Aorta (tissue), 5 donors: ENCODE data around the gene GLB1L2. TPM values are rescaled to one million over a fixed set of nuclear protein-coding genes. Genes with fewer than 3 reads are reported as not detected.

Experiments used
- ATAC-seq: fragments of 200-7000 bp; cut with Tn5 transposase; one replicate; pipeline ENCODE4 v1.9.1; 2022; ENCODE audit warnings: moderate library complexity; ENCODE audit not compliant: low FRiP score
- DNase-seq, 2 donors: peaks; one replicate each; pipeline ENCODE4 v3.0.0-alpha.2; 2020
- H3K27ac ChIP-seq, 2 donors: one replicate each; pipeline ENCODE4 v1.5.1; 2013; ENCODE audit warnings: low read length in 2 of 2, mild to moderate bottlenecking in 2 of 2, moderate library complexity in 2 of 2, control low read depth in 1 of 2, inconsistent platforms in 1 of 2, low read depth in 1 of 2
- H3K27me3 ChIP-seq, 2 donors: one replicate each; pipeline ENCODE4 v1.6.1; 2013; ENCODE audit warnings: control low read depth in 1 of 2, low read length in 1 of 2, mild to moderate bottlenecking in 1 of 2, moderate library complexity in 1 of 2; ENCODE audit not compliant: insufficient read depth in 2 of 2, control insufficient read depth in 1 of 2
- H3K36me3 ChIP-seq, 2 donors: one replicate each; pipeline ENCODE4 v1.6.1; 2013; ENCODE audit warnings: control low read depth in 1 of 2, low read length in 1 of 2, mild to moderate bottlenecking in 1 of 2; ENCODE audit not compliant: insufficient read depth in 2 of 2, control insufficient read depth in 1 of 2
- H3K4me1 ChIP-seq, 2 donors: one replicate each; pipeline ENCODE4 v1.6.1; 2013; ENCODE audit warnings: low read length in 2 of 2, control low read depth in 1 of 2, mild to moderate bottlenecking in 1 of 2, moderate library complexity in 1 of 2; ENCODE audit not compliant: insufficient read depth in 2 of 2, control insufficient read depth in 1 of 2
- H3K4me3 ChIP-seq, 2 donors: one replicate each; pipeline ENCODE4 v1.5.1; 2013; ENCODE audit warnings: low read length in 2 of 2, control low read depth in 1 of 2, mild to moderate bottlenecking in 1 of 2
- H3K9me3 ChIP-seq: one replicate; pipeline ENCODE4 v1.6.1; 2013; ENCODE audit warnings: mild to moderate bottlenecking, low read length; ENCODE audit not compliant: control insufficient read depth
- WGBS, 2 donors: extraction: QIAGEN DNeasy Blood & Tissue Kit; methylation state at CpG; one replicate each; pipeline ENCODE4 v1.1.7; 2013; 5-methylcytosine and 5-hydroxymethylcytosine counted together
- intact Hi-C, 2 donors: fragments of 100-400 bp; cut with DNase I; formaldehyde crosslinking; loops; one replicate each; pipeline versions ENCODE4 v1.14.2 to v1.15.0; 2022
- polyA plus RNA-seq, 2 donors: library from polyadenylated mRNA; stranded (reverse); fragments of 200-250 nt; gene quantifications; one replicate each; pipeline ENCODE4 v1.2.3, GENCODE V29; 2013
- total RNA-seq, 2 donors: library from RNA; stranded (reverse); fragmentation: NEBNext Ultra II Directional; extraction: Animal tissue kit (Norgen Biotek cat#: 25700); gene quantifications; one replicate each; pipeline ENCODE4 v1.2.1, GENCODE V29; 2021
- donor health status: healthy with polysubstance abuse.
- donor health status: Bipolar disorder and iron deficiency.
- donor health status: DM: no; HTN: no; CAD: no.
- donor health status: DM: no; HTN: no; CAD: no.
- donor health status: DM: yes; HTN: yes; CAD: no.

The GLB1L2 gene
- total and polyA plus RNA-seq, 4 donors, result 0.94 to 2.2 (median 1.5) TPM; not detected in 1

DNA sequence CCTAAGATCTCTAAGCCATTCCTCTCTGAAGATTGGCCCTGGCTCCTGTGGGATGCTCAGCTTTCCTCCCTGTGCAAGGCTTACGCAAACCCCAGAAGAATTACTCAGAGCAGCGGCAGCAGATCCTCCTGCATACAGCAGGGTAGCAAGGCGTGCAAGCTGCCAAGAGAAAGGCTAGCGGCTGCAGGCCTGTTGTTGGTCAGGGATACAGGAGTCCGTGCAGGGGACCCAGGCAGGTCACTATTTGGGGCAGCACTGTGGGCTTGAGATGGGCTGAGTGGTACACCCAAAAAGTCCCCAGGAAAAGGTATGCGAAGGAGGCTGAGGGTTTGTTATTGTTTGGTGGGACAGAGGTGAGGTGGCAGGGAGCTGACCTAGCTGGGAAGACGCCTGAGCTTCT, 1.5 kb downstream of the GLB1L2 start:
- ATAC-seq (no peak), DNase-seq (no peak)
- Histone ChIP-seq H3K4me1 (no peaks in the 10 kb centered on the region), H3K36me3 (no peaks in the 10 kb centered on the region), H3K27ac (no peak overlapping the region), H3K4me3 (no peak overlapping the region), H3K9me3 (no peaks in the 10 kb centered on the region), H3K27me3 (no peaks in the 10 kb centered on the region)
- intact Hi-C loops, result loop anchor here in 1 of 2 donors (5.0 kb wide), 1 partner anchor 81 kb away; the partner anchor contains the start of genes ACAD8 and THYN1
- 75 to 82% methylated on average over 7 of the region's 7 CpGs for WGBS, 2 donors

- whole genome bisulfite sequencing, 2 donors, result 73 to 74% methylated on average over 3 of the region's 3 CpGs
- H3K27ac ChIP-seq, result no peak overlapping the region
- H3K9me3 ChIP-seq, result no peaks in the 10 kb centered on the region
- no peaks in the 10 kb centered on the region for H3K4me1 ChIP-seq
- no peak overlapping the region for H3K4me3 ChIP-seq
- DNase-seq (no peak), ATAC-seq (no peak)
- no peaks in the 10 kb centered on the region for H3K27me3 ChIP-seq
- no peaks in the 10 kb centered on the region for H3K36me3 ChIP-seq
- intact Hi-C loops, result loop anchor here in 1 of 2 donors (5.0 kb wide), 1 partner anchor 82 kb away; the partner anchor contains the start of genes ACAD8 and THYN1
These were observed 2.2 kb downstream of the GLB1L2 start for GRCh38 chr11:134333946-134334345.

GRCh38 chr11:134334796-134335571, 3.2 kb downstream of the GLB1L2 start:
- intact Hi-C loops, result loop anchor here in 1 of 2 donors (5.0 kb wide), 1 partner anchor 83 kb away; the partner anchor contains the start of genes ACAD8 and THYN1
- ATAC-seq (no peak), DNase-seq (no peak)
- H3K4me1 ChIP-seq, result no peaks in the 10 kb centered on the region
- no peaks in the 10 kb centered on the region for H3K27me3 ChIP-seq
- no peaks in the 10 kb centered on the region for H3K36me3 ChIP-seq
- H3K27ac ChIP-seq, result no peak overlapping the region
- no peak overlapping the region for H3K4me3 ChIP-seq
- 73 to 79% methylated on average over 10 of the region's 10 CpGs for WGBS, 2 donors
- H3K9me3 ChIP-seq, result no peaks in the 10 kb centered on the region

DNA sequence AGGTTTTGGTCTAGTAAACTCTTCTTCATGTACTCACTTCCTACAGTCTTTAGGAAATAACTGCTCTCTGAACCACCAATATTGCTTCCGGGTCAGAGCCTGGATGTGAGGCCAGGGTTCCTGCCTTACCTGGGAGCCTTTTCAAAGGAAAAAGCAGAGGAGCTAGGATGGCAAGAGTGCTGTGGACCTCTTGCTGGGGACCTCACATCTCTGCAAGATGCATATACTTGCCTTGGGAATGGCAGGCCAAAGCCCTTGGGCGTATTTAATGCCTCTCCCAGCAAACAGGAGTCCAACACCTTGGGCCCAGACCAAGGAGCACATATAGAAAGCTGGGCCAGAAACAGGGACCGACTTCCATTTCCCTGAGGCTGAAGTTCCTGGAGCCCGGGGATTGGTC, 5.3 kb downstream of the GLB1L2 start:
- intact Hi-C loops, result no loop called here
- H3K4me3 ChIP-seq, result no peak overlapping the region
- no peaks in the 10 kb centered on the region for H3K27me3 ChIP-seq
- DNase-seq (no peak), ATAC-seq (no peak)
- no peaks in the 10 kb centered on the region for H3K4me1 ChIP-seq
- no peaks in the 10 kb centered on the region for H3K36me3 ChIP-seq
- no peak overlapping the region for H3K27ac ChIP-seq
- H3K9me3 ChIP-seq, result no peaks in the 10 kb centered on the region
- WGBS, 2 donors, result 91% methylated on average over 4 of the region's 4 CpGs

DNA sequence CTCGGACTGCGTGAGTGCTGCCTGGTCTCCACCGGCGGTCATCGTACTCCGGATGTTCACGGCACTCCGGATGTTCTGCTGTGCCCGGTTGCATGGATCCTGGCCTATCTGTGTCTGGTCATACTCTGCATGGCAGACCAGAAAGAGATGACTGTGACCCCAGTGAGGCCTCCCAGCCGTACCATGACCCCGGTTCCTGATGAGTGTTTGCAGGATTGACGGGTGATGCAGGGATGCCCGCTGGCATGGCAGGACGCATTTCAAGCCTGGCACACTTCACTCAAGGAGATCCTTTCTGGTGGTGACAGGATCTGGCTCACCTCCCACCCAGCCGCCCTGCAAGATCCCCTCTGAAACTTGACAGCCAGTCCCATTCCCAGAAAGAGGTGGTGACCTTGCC, 6.3 kb downstream of the GLB1L2 start:
- H3K27me3 ChIP-seq, result no peaks in the 10 kb centered on the region
- no peak overlapping the region for H3K4me3 ChIP-seq
- no peaks in the 10 kb centered on the region for H3K4me1 ChIP-seq
- intact Hi-C loops, result no loop called here
- no peak overlapping the region for H3K27ac ChIP-seq
- DNase-seq, result no peak
- no peaks in the 10 kb centered on the region for H3K9me3 ChIP-seq
- 90 to 91% methylated on average over 15 of the region's 15 CpGs for WGBS, 2 donors
- no peaks in the 10 kb centered on the region for H3K36me3 ChIP-seq
- no peak for ATAC-seq

DNA sequence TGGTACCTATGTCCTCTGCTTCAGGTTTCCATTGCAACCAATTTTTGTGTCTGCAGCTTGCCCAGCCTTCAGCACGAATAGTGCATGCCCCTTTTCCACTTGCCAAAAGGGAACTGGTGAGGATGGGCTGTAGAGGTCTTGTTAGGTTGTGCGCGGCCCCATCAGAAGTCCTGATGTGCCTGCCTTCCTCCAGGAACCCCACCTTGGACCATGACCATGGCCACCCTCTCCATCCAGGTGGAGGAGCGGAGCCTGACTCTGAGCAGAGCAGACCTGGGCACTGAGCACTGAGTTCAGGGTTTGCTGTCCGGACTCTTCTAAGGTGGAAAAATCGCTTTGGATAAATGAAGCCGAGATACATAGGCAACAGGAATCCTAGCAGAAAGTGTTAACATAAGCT, 6.9 kb downstream of the GLB1L2 start:
- Histone ChIP-seq H3K9me3 (no peaks in the 10 kb centered on the region), H3K4me1 (no peaks in the 10 kb centered on the region), H3K27ac (no peak overlapping the region), H3K36me3 (no peaks in the 10 kb centered on the region), H3K27me3 (no peaks in the 10 kb centered on the region), H3K4me3 (no peak overlapping the region)
- 93 to 96% methylated on average over 7 of the region's 7 CpGs for WGBS, 2 donors
- no peak for DNase-seq
- ATAC-seq, result no peak
- intact Hi-C loops, result no loop called here

- Histone ChIP-seq H3K4me3 (no peak overlapping the region), H3K27me3 (no peaks in the 10 kb centered on the region), H3K27ac (no peak overlapping the region), H3K9me3 (no peaks in the 10 kb centered on the region), H3K36me3 (no peaks in the 10 kb centered on the region), H3K4me1 (no peaks in the 10 kb centered on the region)
- WGBS, 2 donors, result 94 to 96% methylated on average over 4 of the region's 4 CpGs
- DNase-seq (no peak), ATAC-seq (no peak)
- intact Hi-C loops, result no loop called here
These were observed 8.0 kb downstream of the GLB1L2 start for GRCh38 chr11:134339756-134340155.

- H3K4me1 ChIP-seq, result no peaks in the 10 kb centered on the region
- intact Hi-C loops, result no loop called here
- no peak overlapping the region for H3K27ac ChIP-seq
- ATAC-seq (no peak), DNase-seq (no peak)
- no peaks in the 10 kb centered on the region for H3K9me3 ChIP-seq
- H3K36me3 ChIP-seq, result no peaks in the 10 kb centered on the region
- H3K4me3 ChIP-seq, result no peak overlapping the region
- 66 to 67% methylated on average over 11 of the region's 11 CpGs for WGBS, 2 donors
- no peaks in the 10 kb centered on the region for H3K27me3 ChIP-seq
These were observed 8.7 kb downstream of the GLB1L2 start for GRCh38 chr11:134340354-134340964.
